ENCODE measurements around the gene EPB41L4A. TPM values are rescaled to one million over a fixed set of nuclear protein-coding genes. Genes with fewer than 3 reads are reported as not detected.
A peak's percentile ranks its signal among the peaks of the same experiment; 100 is the strongest.

EPB41L4A gene
- total and polyA plus RNA-seq, 12 donors: 4.2 to 26.3 (median 9.5) TPM

DNA sequence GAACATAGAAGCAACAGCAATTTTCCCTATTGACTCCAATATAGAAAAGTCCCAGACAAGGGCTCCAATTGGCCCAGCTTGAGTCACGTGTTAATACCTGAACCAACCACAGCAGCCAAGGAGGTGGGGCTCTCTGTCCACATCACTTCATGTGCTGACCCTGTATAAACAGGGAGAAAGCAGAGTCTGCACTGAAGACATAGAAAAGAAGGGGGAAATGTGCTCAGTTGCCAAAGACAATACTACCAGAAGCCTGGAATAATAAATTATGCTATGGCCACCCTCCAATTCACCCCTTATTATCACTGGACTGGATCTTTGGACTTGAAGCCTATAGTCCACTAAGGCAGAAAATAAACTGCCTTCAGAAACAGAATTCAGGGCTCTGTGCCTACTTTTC lies 275.4 kb downstream of the EPB41L4A start:
- no peak overlapping the region for H3K27ac ChIP-seq
- no peaks in the 10 kb centered on the region for H3K27me3 ChIP-seq
- H3K9me3 ChIP-seq (replicated peaks in 1 of 3): no peaks in the 10 kb centered on the region
- no peak for DNase-seq
- WGBS, 4 donors: 64 to 83% (median 80%) methylated on average over 1 of the region's 1 CpG
- H3K4me1 ChIP-seq (replicated peaks in 1 of 2): peaks cover 6 to 10% of the 10 kb centered on the region in 2 donors
- TF ChIP-seq, protein P1, sequence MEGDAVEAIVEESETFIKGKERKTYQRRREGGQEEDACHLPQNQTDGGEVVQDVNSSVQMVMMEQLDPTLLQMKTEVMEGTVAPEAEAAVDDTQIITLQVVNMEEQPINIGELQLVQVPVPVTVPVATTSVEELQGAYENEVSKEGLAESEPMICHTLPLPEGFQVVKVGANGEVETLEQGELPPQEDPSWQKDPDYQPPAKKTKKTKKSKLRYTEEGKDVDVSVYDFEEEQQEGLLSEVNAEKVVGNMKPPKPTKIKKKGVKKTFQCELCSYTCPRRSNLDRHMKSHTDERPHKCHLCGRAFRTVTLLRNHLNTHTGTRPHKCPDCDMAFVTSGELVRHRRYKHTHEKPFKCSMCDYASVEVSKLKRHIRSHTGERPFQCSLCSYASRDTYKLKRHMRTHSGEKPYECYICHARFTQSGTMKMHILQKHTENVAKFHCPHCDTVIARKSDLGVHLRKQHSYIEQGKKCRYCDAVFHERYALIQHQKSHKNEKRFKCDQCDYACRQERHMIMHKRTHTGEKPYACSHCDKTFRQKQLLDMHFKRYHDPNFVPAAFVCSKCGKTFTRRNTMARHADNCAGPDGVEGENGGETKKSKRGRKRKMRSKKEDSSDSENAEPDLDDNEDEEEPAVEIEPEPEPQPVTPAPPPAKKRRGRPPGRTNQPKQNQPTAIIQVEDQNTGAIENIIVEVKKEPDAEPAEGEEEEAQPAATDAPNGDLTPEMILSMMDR (IDR thresholded peaks at IDR 0.05): no peak
- no peak for TF ChIP-seq POLR2A (IDR thresholded peaks at IDR 0.05)
- no peaks in the 10 kb centered on the region for H3K36me3 ChIP-seq (replicated peaks in 1 of 2)
- no peak overlapping the region for H3K4me3 ChIP-seq
- intact Hi-C loops (cut with DNase I): loop anchor here (5.0 to 10.0 kb wide), 2 partner anchors 589 to 591 kb away; no protein-coding TSS in a partner anchor

DNA sequence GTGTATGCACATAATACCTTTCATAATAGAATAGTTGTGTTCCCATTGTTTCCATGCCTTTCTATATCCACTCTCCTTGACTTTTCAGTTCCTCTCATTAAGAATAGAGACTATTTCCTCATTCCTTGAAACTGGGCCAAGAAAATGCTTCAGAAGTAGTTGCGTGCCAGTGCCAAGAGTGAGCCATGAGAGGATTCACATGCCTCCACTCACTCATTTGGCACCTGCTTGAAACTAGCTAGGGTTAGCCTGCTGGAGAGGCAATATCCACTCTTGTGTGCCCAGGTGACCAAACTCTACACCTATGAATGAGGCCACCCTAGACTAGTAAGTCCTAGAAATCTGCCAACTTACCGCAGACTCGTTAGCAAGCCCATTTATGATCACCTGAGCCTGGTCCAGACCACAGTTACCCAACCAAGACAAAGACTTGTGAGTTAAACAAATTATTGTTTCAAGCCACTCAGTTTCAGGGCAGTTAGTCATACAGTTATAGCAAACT lies 276.3 kb downstream of the EPB41L4A start:
- intact Hi-C loops (cut with DNase I): loop anchor here (5.0 to 10.0 kb wide), 2 partner anchors 588 to 591 kb away; no protein-coding TSS in a partner anchor
- TF ChIP-seq, protein P1 (IDR thresholded peaks at IDR 0.05): no peak
- TF ChIP-seq POLR2A (IDR thresholded peaks at IDR 0.05): no peak
- no peaks in the 10 kb centered on the region for H3K27me3 ChIP-seq
- peaks cover 6 to 10% of the 10 kb centered on the region in 2 donors for H3K4me1 ChIP-seq (replicated peaks in 1 of 2)
- no peak overlapping the region for H3K4me3 ChIP-seq
- H3K36me3 ChIP-seq (replicated peaks in 1 of 2): no peaks in the 10 kb centered on the region
- no peaks in the 10 kb centered on the region for H3K9me3 ChIP-seq (replicated peaks in 1 of 3)
- H3K27ac ChIP-seq: no peak overlapping the region
- WGBS, 4 donors: 66 to 69% (median 67%) methylated on average over 3 of the region's 3 CpGs
- DNase-seq: peak in 6 of 7 donors; percentile 43 to 73 (median 59)

DNA sequence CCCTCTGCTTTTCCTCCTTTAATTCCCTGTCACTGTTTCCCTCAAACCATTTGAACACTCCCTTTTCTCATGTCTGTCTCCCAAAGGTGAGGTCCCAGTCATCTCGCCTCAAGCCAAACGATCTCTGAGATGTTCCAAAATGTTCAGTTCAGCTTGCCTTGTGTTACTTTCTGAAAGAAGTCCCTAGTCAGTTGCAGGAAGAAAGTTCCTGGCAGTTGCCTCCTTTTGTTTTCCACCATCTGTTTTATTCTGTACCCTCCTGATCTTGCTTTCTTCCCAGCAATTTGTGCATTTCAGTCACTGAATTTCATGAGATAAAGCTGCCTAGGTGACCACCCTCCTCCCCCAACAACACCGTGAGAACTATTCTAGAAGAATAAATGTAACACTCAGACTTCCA lies 277.5 kb downstream of the EPB41L4A start:
- H3K4me1 ChIP-seq (replicated peaks in 1 of 2): peaks cover 1 to 5% of the 10 kb centered on the region in 2 donors
- no peaks in the 10 kb centered on the region for H3K9me3 ChIP-seq (replicated peaks in 1 of 3)
- no peaks in the 10 kb centered on the region for H3K27me3 ChIP-seq
- WGBS, 4 donors: 93 to 98% (median 94%) methylated on average over 3 of the region's 3 CpGs
- intact Hi-C loops (cut with DNase I): loop anchor here (5.0 to 10.0 kb wide), 2 partner anchors 587 to 589 kb away; no protein-coding TSS in a partner anchor
- H3K27ac ChIP-seq: no peak overlapping the region
- TF ChIP-seq, protein P1 (IDR thresholded peaks at IDR 0.05): no peak
- TF ChIP-seq POLR2A (IDR thresholded peaks at IDR 0.05): no peak
- no peak for DNase-seq
- H3K36me3 ChIP-seq (replicated peaks in 1 of 2): no peaks in the 10 kb centered on the region
- no peak overlapping the region for H3K4me3 ChIP-seq

DNA sequence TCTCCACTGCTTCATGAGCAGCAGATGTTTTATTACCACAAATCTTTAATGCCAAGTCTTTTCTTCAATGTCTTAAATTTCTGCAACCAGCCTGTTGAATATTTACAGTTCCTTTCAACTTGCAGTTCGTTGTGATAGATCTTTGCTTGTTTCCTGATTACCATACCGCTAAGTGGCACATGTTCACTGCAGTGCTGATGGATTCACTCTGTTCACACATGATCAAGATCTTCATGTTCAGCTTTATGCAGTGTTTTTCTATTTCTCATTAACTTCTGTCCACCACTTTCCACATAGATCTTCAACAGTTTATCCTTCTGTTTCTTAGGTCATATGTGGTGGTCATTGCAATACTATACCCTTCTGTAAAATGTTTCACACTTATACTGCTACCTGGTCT lies 280.6 kb downstream of the EPB41L4A start:
- Histone ChIP-seq H3K27ac (no peak overlapping the region), H3K4me1 (replicated peaks in 1 of 2) (no peaks in the 10 kb centered on the region), H3K36me3 (replicated peaks in 1 of 2) (no peaks in the 10 kb centered on the region), H3K4me3 (no peak overlapping the region), H3K27me3 (no peaks in the 10 kb centered on the region), H3K9me3 (replicated peaks in 1 of 3) (no peaks in the 10 kb centered on the region)
- intact Hi-C loops (cut with DNase I): loop anchor here in 1 of 2 donors (5.0 kb wide), 1 partner anchor 336 kb away; no protein-coding TSS in a partner anchor
- no peak for DNase-seq
- no peak for TF ChIP-seq POLR2A (IDR thresholded peaks at IDR 0.05)
- TF ChIP-seq, protein P1 (IDR thresholded peaks at IDR 0.05): no peak
- 68 to 76% (median 74%) methylated on average over 2 of the region's 2 CpGs for WGBS, 4 donors

Measured in adrenal gland (tissue), 12 donors.